ENCODE measurements around the gene CNTN4.

CNTN4 gene

DNA sequence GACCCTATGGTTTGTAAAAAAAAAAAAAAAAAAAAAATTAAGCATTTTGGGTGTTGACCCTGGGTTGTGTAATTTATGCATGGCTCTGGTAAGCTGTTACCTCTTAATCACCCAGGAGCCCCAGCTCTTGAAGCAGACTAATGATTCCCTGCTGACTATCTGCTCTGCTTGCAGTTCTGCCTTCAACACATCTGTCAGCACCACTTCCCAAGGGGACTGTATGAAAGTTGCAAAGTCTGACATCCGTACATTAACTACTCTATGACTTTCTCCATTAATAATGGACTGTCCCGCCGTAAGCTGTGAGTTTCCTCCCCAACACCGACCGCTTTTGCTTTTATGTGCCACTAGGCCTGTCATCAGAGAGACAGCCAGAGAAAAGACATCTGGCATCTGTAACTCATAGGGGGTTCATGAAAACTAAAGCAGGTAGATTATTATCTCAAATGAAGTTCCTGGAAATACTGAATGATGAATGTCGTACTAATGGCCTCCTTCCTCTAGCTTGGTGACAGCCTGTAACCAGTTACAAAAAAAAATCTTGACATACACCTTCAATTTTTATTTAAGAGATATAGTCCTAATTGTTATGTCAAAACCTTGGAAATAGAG is 740.0 kb downstream of the CNTN4 start:
- Histone ChIP-seq H3K4me3 (ENCODE audit: insufficient read length, low read depth) (no peak overlapping the region), H3K36me3 (ENCODE audit: insufficient read depth, insufficient read length, low read length) (no peaks in the 10 kb centered on the region), H3K9me3 (ENCODE audit: insufficient read depth, low read length) (no peaks in the 10 kb centered on the region), H3K27me3 (ENCODE audit: insufficient read depth, insufficient read length) (no peaks in the 10 kb centered on the region), H3K4me1 (ENCODE audit: insufficient read depth, insufficient read length) (no peaks in the 10 kb centered on the region), H3K9ac (ENCODE audit: insufficient read length, low read depth) (no peak overlapping the region)
- TF ChIP-seq SUZ12 (IDR thresholded peaks at IDR 0.05; ENCODE audit: extremely low read depth, insufficient read depth, insufficient read length) (no peak), ZNF274 (IDR thresholded peaks at IDR 0.05; ENCODE audit: low read depth, low read length) (no peak)
- DNase-seq (ENCODE audit: low read depth, low spot score) = no peak

DNA sequence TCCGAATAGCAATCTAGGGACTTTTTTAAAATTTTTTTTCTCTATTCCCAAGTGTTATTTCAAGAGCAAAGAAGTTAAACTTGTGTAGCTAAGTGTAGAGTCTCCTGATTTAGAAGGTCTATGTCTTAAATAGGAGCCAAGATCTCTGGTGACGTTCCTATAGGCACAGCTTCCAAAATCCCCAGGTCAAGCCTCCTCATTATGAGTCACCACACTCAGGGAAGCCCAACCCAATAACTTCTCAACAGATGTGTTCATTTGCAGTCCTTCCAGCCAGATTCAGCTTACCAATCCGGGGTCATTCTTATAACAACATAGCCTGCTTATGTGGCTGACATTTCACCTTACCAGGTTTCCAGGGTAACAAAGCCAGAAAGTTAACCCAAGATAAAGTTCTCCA is 741.2 kb downstream of the CNTN4 start:
- Histone ChIP-seq H3K9ac (ENCODE audit: insufficient read length, low read depth) (no peak overlapping the region), H3K4me1 (ENCODE audit: insufficient read depth, insufficient read length) (no peaks in the 10 kb centered on the region), H3K4me3 (ENCODE audit: insufficient read length, low read depth) (no peak overlapping the region), H3K36me3 (ENCODE audit: insufficient read depth, insufficient read length, low read length) (no peaks in the 10 kb centered on the region), H3K9me3 (ENCODE audit: insufficient read depth, low read length) (no peaks in the 10 kb centered on the region), H3K27me3 (ENCODE audit: insufficient read depth, insufficient read length) (no peaks in the 10 kb centered on the region)
- no peak for DNase-seq (ENCODE audit: low read depth, low spot score)
- no peak for TF ChIP-seq ZNF274 (IDR thresholded peaks at IDR 0.05; ENCODE audit: low read depth, low read length)
- TF ChIP-seq YY1 (IDR thresholded peaks at IDR 0.05; ENCODE audit: insufficient read depth, insufficient read length) = no peak
- TF ChIP-seq SUZ12 (IDR thresholded peaks at IDR 0.05; ENCODE audit: extremely low read depth, insufficient read depth, insufficient read length) = no peak

DNA sequence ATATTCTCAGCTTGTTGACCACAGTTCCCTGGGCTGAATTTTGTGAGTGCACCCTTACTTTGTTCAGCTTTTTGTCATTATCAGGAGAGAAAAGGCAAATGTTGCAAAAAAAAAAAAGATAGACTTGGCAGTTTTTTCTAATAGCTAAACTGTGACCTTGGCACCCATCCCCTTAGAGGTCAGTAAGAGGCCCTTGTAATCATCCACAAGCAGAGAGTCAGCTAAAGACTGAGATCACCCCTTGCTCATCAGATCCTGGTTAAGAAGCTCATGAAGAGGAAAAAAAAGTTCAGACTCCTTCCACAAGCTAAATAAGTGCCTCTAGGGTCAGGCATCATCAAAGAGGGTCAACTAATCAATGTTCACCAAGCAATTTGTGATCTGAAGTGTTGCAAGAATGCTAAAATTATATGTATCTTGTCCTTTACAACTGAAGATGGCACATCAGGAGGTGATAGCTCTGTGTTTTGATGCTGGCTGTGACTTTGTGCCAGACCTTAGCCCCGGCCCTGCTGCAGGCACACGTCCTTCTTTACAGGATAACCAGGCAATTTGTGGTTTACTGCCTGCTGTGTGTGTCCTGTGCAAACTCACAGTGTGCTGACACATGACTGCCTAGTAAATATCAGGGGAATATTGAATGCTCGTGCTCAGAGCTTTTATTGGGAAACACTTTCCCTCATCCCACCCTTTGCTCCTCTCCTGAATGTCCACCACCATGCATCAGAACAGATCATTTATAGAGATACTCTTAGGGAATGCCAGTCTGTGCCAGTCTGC is 748.6 kb downstream of the CNTN4 start:
- no peaks in the 10 kb centered on the region for H3K9me3 ChIP-seq (ENCODE audit: insufficient read depth, low read length)
- no peaks in the 10 kb centered on the region for H3K4me1 ChIP-seq (ENCODE audit: insufficient read depth, insufficient read length)
- TF ChIP-seq SUZ12 (IDR thresholded peaks at IDR 0.05; ENCODE audit: extremely low read depth, insufficient read depth, insufficient read length) = no peak
- no peak for TF ChIP-seq ZNF274 (IDR thresholded peaks at IDR 0.05; ENCODE audit: low read depth, low read length)
- TF ChIP-seq YY1 (IDR thresholded peaks at IDR 0.05; ENCODE audit: insufficient read depth, insufficient read length) = no peak
- H3K4me3 ChIP-seq (ENCODE audit: insufficient read length, low read depth) = no peak overlapping the region
- H3K27me3 ChIP-seq (ENCODE audit: insufficient read depth, insufficient read length) = no peaks in the 10 kb centered on the region
- H3K36me3 ChIP-seq (ENCODE audit: insufficient read depth, insufficient read length, low read length) = no peaks in the 10 kb centered on the region
- no peak overlapping the region for H3K9ac ChIP-seq (ENCODE audit: insufficient read length, low read depth)
- no peak for DNase-seq (ENCODE audit: low read depth, low spot score)

DNA sequence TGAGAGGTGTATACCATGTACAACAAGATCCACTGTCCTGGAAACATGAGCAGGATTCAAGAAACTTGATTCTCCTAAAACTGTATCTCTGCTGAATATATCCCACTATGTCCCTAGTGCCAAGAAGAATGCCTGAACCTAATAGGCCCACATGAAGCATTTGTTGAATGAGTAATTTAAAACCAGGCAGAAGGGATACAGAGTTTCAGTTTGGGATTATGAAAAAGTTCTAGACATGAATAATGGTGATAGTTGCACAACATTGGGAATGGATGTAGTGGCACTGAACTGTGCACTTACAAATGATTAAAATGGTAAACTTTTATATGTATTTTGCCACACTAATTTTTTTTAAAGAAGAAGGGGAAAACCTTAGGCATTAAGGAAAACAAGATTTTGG is 750.4 kb downstream of the CNTN4 start:
- TF ChIP-seq YY1 (IDR thresholded peaks at IDR 0.05; ENCODE audit: insufficient read depth, insufficient read length) (no peak), SUZ12 (IDR thresholded peaks at IDR 0.05; ENCODE audit: extremely low read depth, insufficient read depth, insufficient read length) (no peak), ZNF274 (IDR thresholded peaks at IDR 0.05; ENCODE audit: low read depth, low read length) (no peak)
- Histone ChIP-seq H3K4me1 (ENCODE audit: insufficient read depth, insufficient read length) (no peaks in the 10 kb centered on the region), H3K9me3 (ENCODE audit: insufficient read depth, low read length) (no peaks in the 10 kb centered on the region), H3K4me3 (ENCODE audit: insufficient read length, low read depth) (no peak overlapping the region), H3K9ac (ENCODE audit: insufficient read length, low read depth) (no peak overlapping the region), H3K36me3 (ENCODE audit: insufficient read depth, insufficient read length, low read length) (no peaks in the 10 kb centered on the region), H3K27me3 (ENCODE audit: insufficient read depth, insufficient read length) (no peaks in the 10 kb centered on the region)
- no peak for DNase-seq (ENCODE audit: low read depth, low spot score)

DNA sequence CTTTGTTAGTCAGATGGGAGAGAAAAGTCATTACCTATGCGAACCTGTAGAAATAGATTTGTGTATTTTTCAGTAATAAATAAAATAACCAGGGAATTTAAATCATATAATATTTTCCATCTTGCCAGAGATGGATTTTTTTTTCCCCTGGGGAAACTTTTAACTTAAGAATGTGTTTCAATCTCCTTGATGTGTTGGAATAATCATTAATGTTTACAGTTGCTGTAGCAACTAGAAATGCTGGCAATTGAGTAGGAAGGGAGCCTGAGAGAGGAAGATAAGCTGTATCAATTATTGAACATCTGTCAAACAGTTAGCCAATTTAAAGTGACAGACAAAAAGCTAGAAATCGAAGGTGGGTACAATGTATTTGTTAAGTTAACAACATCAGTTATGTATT is 752.0 kb downstream of the CNTN4 start:
- no peaks in the 10 kb centered on the region for H3K36me3 ChIP-seq (ENCODE audit: insufficient read depth, insufficient read length, low read length)
- no peaks in the 10 kb centered on the region for H3K27me3 ChIP-seq (ENCODE audit: insufficient read depth, insufficient read length)
- no peak overlapping the region for H3K4me3 ChIP-seq (ENCODE audit: insufficient read length, low read depth)
- H3K9ac ChIP-seq (ENCODE audit: insufficient read length, low read depth) = no peak overlapping the region
- TF ChIP-seq ZNF274 (IDR thresholded peaks at IDR 0.05; ENCODE audit: low read depth, low read length) (no peak), YY1 (IDR thresholded peaks at IDR 0.05; ENCODE audit: insufficient read depth, insufficient read length) (no peak), SUZ12 (IDR thresholded peaks at IDR 0.05; ENCODE audit: extremely low read depth, insufficient read depth, insufficient read length) (no peak)
- H3K9me3 ChIP-seq (ENCODE audit: insufficient read depth, low read length) = no peaks in the 10 kb centered on the region
- no peaks in the 10 kb centered on the region for H3K4me1 ChIP-seq (ENCODE audit: insufficient read depth, insufficient read length)
- DNase-seq (ENCODE audit: low read depth, low spot score) = no peak

DNA sequence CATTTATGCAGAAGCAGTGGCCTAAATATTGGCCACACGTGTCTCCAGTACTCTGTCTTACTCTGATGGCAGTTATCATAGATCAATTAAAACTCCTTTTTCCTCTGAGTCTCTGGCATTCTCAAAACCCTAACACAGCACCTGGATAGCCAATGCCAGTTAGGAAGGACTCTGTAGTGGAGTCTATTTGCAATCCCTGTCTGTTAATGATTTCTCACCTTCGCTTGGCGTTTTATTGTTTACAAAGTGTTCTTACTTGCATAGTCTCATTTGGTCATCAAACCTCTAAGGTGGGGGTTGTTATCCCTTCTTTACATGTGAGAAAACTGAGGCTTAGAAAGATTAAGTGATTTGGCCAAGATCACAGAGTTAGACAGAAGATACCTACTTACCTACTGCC is 752.7 kb downstream of the CNTN4 start:
- no peak for TF ChIP-seq ZNF274 (IDR thresholded peaks at IDR 0.05; ENCODE audit: low read depth, low read length)
- no peak for TF ChIP-seq YY1 (IDR thresholded peaks at IDR 0.05; ENCODE audit: insufficient read depth, insufficient read length)
- no peak for TF ChIP-seq SUZ12 (IDR thresholded peaks at IDR 0.05; ENCODE audit: extremely low read depth, insufficient read depth, insufficient read length)
- H3K36me3 ChIP-seq (ENCODE audit: insufficient read depth, insufficient read length, low read length) = no peaks in the 10 kb centered on the region
- DNase-seq (ENCODE audit: low read depth, low spot score) = no peak
- no peak overlapping the region for H3K4me3 ChIP-seq (ENCODE audit: insufficient read length, low read depth)
- no peaks in the 10 kb centered on the region for H3K27me3 ChIP-seq (ENCODE audit: insufficient read depth, insufficient read length)
- H3K9me3 ChIP-seq (ENCODE audit: insufficient read depth, low read length) = no peaks in the 10 kb centered on the region
- no peaks in the 10 kb centered on the region for H3K4me1 ChIP-seq (ENCODE audit: insufficient read depth, insufficient read length)
- no peak overlapping the region for H3K9ac ChIP-seq (ENCODE audit: insufficient read length, low read depth)

DNA sequence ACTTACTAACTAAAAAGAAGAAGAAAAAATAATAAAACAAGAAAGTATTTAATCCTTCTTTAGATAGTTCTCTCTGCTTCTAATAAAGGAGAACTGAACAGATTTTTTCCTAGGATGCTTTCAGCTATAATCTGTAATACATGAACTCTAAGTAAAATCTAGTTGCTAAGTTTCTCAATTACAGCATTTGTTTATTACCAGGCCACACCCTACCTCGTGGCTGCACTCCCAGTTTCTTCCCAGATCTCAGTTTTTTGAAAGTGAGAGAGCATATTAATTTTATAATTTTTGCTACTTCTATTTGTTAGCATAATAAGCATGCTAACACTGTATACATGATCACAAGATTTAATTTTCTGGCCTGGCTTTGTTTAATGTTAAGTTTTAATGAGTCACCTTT is 753.2 kb downstream of the CNTN4 start:
- no peaks in the 10 kb centered on the region for H3K4me1 ChIP-seq (ENCODE audit: insufficient read depth, insufficient read length)
- H3K36me3 ChIP-seq (ENCODE audit: insufficient read depth, insufficient read length, low read length) = no peaks in the 10 kb centered on the region
- no peaks in the 10 kb centered on the region for H3K27me3 ChIP-seq (ENCODE audit: insufficient read depth, insufficient read length)
- H3K4me3 ChIP-seq (ENCODE audit: insufficient read length, low read depth) = no peak overlapping the region
- DNase-seq (ENCODE audit: low read depth, low spot score) = no peak
- H3K9ac ChIP-seq (ENCODE audit: insufficient read length, low read depth) = no peak overlapping the region
- H3K9me3 ChIP-seq (ENCODE audit: insufficient read depth, low read length) = no peaks in the 10 kb centered on the region
- TF ChIP-seq SUZ12 (IDR thresholded peaks at IDR 0.05; ENCODE audit: extremely low read depth, insufficient read depth, insufficient read length) (no peak), YY1 (IDR thresholded peaks at IDR 0.05; ENCODE audit: insufficient read depth, insufficient read length) (no peak), ZNF274 (IDR thresholded peaks at IDR 0.05; ENCODE audit: low read depth, low read length) (no peak)
